Testis (tissue), 2 donors: Measurements from ENCODE around the gene CLIC3.

Experiments
- POLR2A ChIP-seq: fragments of 450-650 bp; IDR thresholded peaks from one replicate; pipeline ENCODE4 v1.6.1; 2017; ENCODE audit warnings: antibody characterized with exemption, mild to moderate bottlenecking, moderate library complexity
- TF ChIP-seq, protein P1 (sequence below), 3 experiments: fragments of 450-650 bp in 2 of 3; fragments of 200-600 bp in 1 of 3; sonication (generic) in 1 of 3; IDR thresholded peaks; one replicate each; pipeline ENCODE4 v1.5.1; 2016 to 2019; ENCODE audit warnings: antibody characterized with exemption in 3 of 3, mild to moderate bottlenecking in 2 of 3, moderate library complexity in 1 of 3

DNA sequence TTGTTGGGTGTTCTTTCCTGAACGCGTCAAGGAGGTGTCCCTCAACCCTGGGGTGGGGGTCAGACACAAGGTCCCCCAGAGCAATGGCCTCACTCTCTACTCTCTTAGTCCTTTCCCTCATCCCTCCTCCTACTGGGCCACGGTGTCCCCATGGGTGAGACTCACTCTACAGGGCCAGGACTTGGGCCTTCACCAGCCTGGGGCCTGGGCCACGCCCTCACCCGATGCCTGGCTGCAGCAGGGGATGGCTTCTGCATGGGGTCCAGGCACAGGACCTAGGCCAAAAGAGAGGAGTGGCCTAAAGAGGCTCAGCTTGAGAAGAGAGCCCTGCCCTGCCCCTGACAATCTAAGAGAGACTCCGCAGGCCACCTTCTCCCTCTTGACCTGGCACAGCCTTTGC lies 38.5 kb downstream of the CLIC3 start:
- TF ChIP-seq, protein P1, sequence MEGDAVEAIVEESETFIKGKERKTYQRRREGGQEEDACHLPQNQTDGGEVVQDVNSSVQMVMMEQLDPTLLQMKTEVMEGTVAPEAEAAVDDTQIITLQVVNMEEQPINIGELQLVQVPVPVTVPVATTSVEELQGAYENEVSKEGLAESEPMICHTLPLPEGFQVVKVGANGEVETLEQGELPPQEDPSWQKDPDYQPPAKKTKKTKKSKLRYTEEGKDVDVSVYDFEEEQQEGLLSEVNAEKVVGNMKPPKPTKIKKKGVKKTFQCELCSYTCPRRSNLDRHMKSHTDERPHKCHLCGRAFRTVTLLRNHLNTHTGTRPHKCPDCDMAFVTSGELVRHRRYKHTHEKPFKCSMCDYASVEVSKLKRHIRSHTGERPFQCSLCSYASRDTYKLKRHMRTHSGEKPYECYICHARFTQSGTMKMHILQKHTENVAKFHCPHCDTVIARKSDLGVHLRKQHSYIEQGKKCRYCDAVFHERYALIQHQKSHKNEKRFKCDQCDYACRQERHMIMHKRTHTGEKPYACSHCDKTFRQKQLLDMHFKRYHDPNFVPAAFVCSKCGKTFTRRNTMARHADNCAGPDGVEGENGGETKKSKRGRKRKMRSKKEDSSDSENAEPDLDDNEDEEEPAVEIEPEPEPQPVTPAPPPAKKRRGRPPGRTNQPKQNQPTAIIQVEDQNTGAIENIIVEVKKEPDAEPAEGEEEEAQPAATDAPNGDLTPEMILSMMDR (IDR thresholded peaks at IDR 0.05) = no peak
- TF ChIP-seq POLR2A = no peak
